Fibroblast of skin of back (primary cell): Measurements from ENCODE around the gene XIST.
"Not testable (repeated sequence)": the region's sequence is repeated elsewhere in the genome, so short reads cannot be mapped to it uniquely, and the experiment has no call there.

Experiments used
- DNase-seq: peaks from one replicate; pipeline ENCODE4 v3.0.0-alpha.2; 2013

XIST gene

DNA sequence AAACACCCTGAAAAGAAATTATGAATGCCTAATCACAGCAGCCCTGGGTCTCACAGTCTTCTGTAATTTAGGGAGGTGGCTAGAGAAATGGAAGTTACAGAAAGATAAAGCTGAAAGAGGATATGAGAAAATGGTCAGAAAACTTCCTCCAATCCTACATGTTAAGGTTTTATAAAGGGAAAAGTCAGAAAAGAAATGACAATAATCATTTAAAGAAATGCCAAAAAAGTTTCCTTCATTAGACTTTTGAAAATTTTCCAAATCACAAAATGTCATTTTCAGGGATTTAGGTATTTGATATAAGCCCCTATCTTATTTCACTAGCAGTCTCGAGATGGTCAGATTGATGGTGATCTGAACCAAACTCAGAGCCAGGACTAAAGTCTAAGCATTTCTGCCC is 13.4 kb downstream of the XIST start:
- DNase-seq: no peak

DNA sequence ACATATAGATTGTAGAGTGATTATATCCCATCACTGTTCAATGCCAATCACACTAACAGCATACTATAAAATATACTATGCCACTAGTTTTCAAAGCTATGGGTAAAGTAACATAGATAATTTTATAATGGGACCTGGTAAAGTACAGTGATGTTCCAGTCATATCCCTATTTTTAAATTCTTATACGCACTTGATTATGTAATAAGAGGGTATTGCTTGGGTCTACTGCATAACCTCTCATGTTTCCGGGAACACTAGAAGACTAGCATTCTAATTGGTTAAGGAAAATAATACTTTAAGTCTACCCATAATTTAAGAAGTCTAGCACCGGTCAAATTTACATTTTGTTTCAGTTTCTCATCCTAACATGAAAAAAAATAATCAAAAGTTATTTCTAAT is 14.4 kb downstream of the XIST start:
- no peak for DNase-seq

DNA sequence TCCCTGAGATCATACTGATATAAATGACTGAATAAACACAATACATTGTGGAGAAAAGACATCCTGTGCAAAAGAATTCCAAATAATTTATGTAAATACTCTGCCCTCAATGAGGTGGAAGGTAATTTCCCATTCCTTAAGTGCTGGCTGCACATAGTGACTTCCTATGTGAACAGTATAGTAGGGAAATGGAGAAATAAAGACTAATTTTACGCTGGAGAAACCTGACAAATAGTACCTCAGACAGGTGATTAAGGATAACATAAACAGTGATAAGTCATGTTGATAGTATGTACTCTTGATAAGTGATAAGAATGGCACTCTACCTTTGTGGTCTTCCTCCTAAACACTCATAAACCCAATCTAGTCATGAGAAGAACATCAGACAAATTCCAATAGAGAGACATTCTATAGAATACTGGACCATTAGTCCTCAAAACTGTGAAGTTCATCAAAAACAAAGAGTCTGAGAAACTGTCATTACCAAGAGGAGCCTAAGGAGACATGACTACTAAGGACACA is 15.5 kb downstream of the XIST start:
- no peak for DNase-seq

DNA sequence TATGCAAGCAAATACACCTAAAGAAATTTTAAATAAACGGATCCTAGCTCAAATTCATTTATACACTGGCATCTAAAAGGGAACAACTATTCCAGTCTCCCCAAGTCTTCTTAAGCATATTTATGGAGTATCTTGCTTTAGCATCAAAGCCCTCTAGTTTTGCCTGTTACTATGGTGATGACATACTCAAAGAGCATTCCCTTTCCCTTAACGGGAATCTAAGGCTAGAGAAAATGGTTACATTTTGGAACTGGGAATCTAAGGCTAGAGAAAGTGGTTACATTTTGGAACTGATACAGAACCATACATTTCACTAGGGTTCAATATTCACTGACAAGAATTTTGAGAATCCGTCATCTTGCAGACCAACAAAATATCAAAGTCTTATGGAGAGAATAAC is 18.3 kb downstream of the XIST start:
- no peak for DNase-seq

DNA sequence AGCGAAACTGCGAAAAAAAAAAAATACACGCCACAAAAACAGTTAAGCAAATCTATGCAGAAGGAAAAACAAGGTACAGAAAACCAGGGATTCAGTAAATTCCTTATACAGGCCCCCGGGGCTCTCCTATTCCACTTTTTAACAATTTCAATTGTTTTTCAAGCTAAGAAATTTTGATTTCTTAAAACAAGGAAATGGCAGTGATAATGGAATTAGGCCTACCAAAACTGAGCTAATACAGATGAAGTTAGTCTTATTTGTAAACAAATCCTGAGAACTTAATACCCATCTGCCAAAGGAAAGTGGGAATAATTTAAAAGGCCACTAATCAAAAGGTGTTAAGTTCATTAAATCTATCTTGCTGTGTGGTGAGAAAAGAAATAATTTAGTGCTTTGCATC is 20.2 kb downstream of the XIST start:
- no peak for DNase-seq

DNA sequence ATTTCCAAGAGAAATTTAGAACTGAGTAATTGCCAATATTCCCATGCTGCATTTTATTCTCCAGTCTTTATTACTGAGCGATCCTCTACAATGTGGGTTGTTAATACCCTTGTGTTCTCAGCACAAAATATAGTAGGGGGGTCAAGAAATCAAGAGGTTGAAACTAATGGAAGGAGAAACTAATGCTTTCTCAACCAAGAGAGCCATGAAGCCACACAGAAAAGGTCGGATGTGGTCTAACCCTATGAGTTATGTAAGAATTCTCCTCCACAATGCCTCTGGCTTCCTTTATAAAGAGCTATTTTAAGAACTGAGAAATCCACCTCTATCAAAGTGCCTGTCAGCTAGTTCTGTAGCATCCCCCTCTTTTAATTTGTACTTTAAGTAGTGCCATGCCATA is 21.0 kb downstream of the XIST start:
- DNase-seq: no peak

DNA sequence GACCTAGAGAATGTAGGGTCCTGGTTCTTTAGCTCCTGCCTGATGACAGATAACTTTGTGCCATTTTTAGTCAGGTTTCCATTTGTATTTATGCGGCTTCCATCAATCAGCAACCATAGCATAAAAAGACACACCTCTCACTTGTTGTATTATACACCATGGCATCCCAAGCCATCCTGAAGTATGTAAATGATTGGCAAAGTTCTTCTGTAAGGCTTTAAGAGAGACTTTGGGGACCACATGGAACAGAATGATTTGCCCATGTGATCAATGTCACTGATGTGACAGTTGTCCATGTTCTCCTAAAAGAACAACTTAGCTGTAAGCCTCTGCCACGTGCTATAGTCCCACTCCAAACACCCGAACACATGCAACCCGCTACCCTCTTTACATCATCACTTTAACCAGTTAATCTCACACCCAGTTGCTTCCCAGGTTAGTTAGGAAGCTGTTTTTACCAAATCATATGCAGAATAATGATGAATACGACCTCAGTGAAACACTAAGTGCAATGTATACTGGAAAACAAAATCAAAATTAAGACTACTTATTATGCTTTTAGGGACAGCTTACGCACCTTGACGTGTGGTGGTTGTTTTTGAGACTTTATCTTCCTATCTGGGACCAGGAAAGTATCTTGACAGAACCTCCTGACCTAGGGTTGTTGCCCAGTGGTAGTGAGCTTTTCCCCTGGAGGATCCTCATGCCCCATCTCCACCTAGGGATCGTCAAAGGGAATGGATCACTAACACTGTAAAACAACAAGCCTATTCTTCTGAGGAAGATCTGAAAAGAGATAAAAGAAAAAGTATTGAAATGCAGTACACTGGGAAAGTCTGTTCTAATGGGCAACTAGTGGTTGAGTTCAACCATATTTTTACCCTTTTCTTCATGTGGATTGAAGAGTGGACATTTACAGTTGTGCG is 21.8 kb downstream of the XIST start:
- no peak for DNase-seq

DNA sequence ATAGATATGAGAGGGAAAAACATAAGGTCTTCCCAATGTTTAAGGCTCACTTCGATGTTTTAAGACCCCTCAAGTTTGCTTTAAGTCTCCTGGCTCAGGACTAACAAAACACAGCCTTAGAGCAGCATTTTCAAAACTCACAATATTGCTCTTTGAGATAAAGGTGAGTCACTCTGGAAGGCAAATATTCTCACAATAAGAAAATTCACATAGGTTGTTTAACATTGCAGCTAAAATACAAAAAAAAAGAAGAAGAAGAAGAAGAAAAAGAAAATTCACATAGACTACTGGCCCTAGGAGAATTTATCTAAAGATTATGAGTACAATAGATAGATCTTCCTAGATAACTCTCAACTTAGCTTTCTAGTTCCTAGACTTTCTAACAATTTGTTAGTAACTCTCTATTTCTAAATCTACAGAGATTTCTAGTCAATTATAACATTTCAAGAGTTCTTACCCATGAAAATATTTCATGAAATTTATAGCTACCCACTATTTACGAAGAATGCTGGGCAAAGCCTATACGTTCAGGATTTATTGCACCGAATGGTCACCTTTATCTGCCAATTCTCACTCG is 22.5 kb downstream of the XIST start:
- DNase-seq: no peak

DNA sequence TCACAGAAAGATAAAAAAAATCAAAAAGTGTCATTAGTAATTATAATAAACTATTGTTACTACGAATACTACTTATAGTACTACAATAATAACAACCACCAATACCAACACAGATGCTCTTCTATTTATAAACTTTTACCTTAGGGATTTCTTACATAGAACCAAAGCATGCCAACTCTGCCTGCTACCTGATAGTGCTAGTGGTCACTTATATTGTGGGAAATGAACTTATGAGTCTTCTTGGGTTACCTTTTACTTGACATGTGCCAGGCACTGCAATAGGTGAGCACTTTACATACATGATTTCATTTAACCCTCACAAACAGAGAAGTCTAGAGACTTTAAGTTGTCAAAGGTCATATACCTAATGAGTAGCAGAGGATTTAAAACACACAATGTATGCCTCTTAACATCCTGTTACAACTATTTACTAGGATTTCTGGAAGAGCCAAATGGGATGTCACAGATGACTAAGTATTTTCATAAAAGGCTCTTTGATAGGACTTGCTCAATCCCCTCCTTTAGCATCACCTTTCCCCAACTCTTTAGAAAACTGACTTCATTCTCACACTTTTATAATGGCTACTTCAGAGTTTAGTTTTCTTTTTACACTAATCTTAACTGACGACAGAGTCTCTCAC is 24.3 kb downstream of the XIST start:
- no peak for DNase-seq

DNA sequence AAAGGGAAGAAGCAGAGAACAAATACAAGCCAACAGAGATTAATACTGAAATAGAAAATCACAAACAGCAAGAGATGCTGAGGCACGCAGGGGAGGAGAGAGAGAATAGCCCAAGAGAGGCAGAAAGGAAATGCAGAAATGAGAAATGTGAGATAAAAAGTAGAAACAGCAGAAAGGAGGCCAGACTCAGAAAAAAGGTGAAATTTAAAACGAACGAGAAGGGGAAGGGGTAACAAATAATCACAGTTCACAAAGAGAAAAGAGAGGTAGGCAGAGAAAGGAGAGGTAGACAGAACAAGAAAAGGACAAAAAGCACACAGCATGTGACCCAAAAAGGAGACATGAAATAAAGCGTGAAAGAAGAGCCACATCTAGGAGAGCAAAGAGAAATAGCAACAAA is 25.1 kb downstream of the XIST start:
- DNase-seq: no peak

DNA sequence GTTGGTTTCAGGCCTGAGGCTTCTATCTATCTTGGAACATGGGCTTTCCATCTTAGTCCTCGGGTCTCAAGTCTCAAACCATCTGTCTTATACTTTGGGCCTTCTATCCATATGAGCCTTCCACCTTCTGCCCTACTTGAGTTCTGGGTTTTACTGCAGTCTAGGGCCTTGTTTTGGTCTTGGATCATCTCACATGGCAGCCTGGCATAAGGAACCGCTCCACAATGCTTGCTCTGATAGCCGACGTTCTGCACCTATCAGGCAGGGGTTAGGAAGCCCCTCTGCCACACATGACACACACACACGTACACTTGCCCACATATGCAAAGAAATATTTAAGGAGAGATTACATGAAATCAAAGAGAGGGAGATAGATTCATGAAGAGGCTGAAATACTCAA is 25.5 kb downstream of the XIST start:
- no peak for DNase-seq

DNA sequence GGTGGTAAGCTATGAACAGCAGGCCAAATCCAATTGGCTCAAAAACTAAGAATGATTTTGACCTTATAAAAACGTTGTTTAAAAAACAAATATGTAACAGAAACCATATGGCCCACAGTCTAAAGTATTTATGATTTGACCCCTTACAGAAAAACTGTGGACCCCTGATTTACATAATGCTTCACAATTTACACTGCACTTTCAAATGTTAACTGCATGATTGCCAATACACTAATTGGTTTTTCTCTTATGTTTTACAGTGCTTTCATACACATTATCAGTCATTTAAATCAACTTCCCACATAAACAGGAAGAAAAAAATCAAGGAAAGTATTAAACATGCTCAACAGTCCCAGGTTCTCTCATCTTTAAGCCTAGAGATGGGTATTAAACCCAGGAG is 26.9 kb downstream of the XIST start:
- DNase-seq: no peak

DNA sequence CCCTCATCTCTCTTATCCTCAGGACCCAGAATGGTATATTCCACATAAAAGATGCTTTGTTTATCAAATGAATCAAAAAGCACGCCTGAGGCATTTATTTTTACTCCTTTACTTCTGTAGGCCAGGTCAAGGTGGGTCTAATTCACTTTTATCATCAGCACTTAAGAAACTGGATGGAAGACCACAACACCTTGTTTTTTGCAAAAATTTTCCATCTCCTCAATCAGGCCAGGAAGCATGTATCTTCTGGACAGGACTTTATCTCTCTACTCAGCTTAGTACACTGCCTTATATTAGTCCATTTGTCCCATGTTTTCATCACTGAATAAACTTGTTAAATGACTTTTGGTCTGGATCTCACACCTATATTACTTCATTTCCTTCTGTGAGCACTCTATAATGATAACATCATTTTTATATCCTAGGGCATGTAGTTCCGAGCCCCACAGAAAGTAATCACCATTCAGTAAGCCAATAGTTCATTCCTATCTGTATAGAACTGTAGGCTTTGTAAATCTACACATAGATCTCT is 29.0 kb downstream of the XIST start:
- no peak for DNase-seq

DNA sequence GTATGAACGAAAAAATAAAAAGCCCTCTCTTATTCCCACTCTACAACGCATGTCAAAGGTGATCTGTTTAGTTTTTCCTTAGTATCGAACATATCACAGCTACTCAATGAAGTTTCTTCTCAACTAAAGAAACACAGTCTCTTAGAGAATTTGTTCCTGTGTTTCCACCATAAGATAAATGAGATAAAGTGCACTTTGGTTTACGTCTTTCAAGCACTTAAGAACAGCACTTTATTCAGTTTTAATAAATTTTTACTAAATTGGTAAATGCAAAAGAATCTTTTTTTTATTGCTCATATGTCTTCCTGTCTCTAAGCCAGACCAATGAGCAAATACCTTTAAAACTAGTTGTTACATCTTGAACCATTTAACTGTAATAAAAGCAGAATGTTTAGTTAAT is 29.7 kb downstream of the XIST start:
- DNase-seq: no peak

DNA sequence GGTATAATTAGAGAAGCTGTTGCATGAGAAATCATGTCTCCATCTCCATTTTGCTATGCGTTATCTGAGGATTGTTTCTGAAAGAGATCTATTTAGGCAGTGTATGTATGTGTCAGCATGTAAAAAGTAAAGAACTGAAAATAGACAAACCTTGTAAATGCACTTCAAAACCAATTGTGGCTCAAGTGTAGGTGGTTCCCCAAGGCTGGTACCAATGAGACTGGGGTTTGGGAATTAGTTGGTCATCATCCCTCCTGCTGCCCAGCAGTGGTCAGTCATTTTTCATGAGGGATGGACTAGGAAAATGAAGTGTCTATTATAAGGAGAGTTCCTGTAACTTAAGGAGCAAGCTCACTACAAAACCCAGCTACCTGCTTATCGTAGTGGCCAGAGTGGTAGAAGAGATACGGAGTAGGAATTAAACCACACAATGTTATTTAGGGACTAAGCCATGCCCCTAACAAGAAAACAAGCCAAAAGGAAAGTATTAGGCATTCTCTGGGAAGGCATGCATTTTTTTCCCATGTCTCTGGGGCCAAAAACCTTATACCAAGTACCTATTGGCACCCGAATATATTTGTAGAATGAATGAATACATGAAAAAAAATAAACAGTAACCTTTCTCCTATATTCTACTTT is 30.5 kb downstream of the XIST start:
- no peak for DNase-seq

DNA sequence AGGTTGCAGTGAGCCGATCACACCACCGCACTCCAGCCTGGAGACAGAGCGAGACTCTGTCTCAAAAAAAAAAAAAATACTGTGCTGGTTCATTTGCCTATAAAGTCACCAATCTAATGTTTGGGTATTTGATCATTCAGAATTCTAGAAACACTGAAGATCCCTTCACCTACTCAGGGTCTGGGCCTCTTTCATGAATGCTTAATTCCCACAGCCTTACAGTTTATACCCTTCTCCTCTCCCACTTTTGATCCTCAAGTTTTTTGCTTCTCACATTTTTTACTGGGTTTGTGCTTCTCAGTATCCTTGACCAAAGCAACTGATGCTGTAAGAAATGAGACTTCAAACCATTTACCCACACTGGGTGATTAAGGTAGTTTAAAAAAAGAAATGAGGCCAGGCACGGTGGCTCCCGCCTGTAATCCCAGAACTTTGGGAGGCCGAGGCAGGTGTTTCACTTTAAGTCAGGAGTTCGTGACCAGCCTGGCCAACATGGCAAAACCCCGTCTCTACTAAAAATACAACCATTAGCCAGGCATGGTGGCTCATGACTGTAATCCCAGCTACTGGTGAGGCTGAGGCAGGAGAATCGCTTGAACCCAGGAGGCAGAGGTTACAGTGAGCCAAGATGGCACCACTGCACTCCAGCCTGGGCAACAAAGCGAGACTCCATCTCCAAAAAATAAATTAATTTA is 32.5 kb downstream of the XIST start:
- DNase-seq: not testable (repeated sequence)

DNA sequence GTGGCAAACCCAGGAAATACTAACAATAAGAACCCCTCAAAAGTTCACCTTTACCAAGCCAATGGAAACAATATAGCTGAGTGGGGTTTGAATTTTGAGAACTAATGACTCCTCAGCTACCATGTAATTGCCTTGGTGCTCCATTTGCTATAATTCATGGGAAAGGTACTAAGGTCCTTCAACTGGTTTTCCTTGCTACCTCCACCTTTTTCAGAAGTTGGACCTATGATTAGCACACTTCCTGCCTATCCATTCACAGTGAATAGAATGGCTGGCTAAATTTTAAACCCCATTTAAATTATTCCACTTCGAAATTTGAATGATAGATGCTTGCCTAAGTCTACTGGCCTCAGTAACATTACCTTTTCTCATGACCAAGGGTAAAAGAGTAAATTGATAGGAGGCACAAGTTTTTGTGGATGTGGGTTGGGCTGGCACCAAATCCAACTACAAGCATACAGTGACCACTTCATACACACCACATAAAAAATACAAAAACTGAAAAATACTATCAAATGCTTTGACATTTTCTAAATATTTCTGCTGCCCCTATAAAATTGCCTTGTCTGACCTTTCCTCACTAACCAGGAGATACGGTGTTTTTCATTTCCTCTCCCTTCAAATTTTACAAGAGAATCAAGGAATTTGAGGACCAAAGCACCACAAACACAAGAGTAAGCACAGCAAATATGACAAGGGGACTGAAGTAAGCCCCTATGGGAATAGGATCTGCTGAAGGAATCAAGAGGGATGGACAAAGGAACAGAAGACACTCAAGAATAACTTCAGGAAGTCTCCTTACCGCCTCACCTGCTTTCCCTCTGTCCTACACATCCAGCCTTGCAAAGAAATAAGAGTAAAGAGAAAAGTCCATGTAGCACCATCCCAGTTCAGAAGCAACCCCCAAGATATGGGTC is 34.1 kb downstream of the XIST start:
- DNase-seq: no peak

DNA sequence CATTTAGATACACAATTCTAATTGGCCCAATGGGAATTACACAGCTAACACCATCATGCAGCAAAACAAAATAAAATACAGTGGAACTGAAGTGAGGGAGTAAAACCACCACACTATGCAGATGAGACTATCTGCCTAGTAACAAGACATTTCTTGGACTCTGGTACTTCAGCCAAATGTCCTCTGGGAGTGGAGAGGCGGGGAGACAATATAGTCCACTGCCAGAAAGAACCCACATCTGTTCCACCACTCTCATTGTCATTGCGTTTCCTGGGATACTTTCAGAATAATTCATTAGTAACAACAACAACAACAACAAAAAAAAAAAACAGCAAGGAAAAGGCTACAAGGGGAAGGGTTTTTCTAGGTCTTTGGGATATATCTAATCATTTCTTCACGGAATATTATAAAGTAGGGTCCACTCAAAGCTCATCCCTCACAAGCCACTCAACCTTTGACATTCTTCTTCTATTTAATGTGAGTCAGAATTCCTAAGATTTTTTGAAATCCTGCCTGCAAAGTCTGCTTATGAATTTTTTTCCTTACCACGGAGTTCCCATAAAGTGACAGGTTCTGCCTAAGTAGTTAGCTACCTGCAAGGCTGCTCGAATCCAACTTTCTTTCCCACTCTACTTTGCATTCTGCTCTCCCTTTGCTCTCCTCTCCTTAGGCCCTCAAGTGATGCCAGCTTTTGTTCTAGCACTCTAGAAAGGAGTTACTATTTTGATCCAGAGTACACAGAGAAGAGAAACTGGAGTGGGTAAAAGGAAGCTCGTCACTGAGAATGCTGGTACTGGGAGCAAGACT is 34.9 kb downstream of the XIST start:
- peak; percentile 3 for DNase-seq

DNA sequence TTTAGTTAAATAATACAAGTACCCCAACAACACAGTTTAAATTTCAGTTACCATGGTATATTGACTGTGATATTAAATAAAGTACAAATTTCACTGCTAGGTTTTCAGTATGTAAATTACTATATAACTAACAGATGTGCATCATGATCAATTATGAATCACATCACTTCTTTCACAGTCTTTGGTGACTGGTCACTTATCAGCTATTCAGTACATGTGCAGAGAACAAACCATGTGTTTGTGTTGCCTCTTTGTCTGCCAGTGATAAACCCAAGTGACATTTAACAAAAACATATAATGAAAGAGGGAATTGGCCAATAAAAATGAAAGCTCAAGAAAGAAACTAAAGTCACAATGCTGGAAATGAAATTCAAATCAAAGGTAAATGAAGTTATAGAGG is 40.3 kb downstream of the XIST start:
- DNase-seq: peak; percentile 11

DNA sequence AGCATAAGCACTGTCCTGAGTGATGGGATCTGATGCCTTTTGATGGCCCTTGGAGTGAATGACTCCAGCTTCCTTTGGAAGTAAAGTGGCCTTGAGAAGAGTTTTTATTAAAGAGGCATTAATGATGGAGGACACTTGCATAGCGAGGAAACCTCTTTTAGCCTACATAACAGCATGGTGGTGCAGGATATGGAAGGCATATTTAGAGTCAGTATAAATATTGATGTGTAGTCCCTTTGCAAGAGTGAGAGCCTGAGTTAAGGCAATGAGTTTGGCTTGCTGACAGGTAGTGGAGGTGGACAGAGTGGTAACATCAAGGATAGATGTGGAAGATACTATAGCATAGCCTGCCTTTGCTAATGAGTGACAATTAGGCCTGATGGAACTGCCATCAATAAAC is 48.4 kb downstream of the XIST start:
- not testable (repeated sequence) for DNase-seq
